IMR-90 (cell line): ENCODE measurements around the gene TDRD1. TPM values are rescaled to one million over a fixed set of nuclear protein-coding genes. Genes with fewer than 3 reads are reported as not detected.

Source experiments
- ATAC-seq: fragments of 200-7000 bp; cut with Tn5 transposase; 2 replicates; pipeline ENCODE4 v1.9.1; 2020; ENCODE audit warnings: low read depth, mild to moderate bottlenecking, moderate library complexity
- BruUV-seq: library from RNA; stranded (reverse); fragments of 400-500 nt; replicated peaks from 2 replicates; lab custom pipeline; 2021; lab: Mats Ljungman, UMichigan
- CTCF ChIA-PET: fragments of 300-600 bp; formaldehyde crosslinking; extraction: SDS; loops from one replicate; lab custom pipeline; 2021; ENCODE audit warnings: antibody characterized with exemption; lab: Yijun Ruan, JAX
- POLR2A ChIA-PET: fragments of 300-600 bp; sonication (Branson Sonifier 250); formaldehyde crosslinking; loops from one replicate; lab custom pipeline; 2022; ENCODE audit warnings: antibody characterized with exemption; ENCODE audit not compliant: unreplicated experiment; lab: Charles Lee
- DNase-seq: peaks from one replicate; pipeline ENCODE4 v3.0.0; 2013
- H2AFZ ChIP-seq: replicated peaks from 2 replicates; pipeline ENCODE3; 2013; ENCODE audit warnings: low read length, mild to moderate bottlenecking; ENCODE audit not compliant: poor library complexity
- H2AK5ac ChIP-seq: 2 replicates; pipeline ENCODE4 v1.6.1; 2013; ENCODE audit warnings: low read depth, low read length, inconsistent platforms
- H2AK9ac ChIP-seq: replicated peaks from 2 replicates; pipeline ENCODE3; 2013; ENCODE audit warnings: mild to moderate bottlenecking, low read depth, low read length, moderate library complexity; ENCODE audit not compliant: poor library complexity
- H2BK120ac ChIP-seq: 2 replicates; pipeline ENCODE4 v1.6.1; 2013; ENCODE audit warnings: low read depth, low read length, inconsistent platforms
- H2BK15ac ChIP-seq: 3 replicates; pipeline ENCODE4 v1.6.1; 2013; ENCODE audit warnings: low read depth, low read length, inconsistent platforms
- H2BK20ac ChIP-seq: 2 replicates; pipeline ENCODE4 v1.6.1; 2013; ENCODE audit warnings: low read depth, mild to moderate bottlenecking, inconsistent platforms, low read length, moderate library complexity
- H2BK5ac ChIP-seq: 2 replicates; pipeline ENCODE4 v1.6.1; 2013; ENCODE audit warnings: mild to moderate bottlenecking, low read depth, low read length, inconsistent platforms; ENCODE audit not compliant: poor library complexity, severe bottlenecking
- H3K14ac ChIP-seq: replicated peaks from 2 replicates; pipeline ENCODE4 v1.6.1; 2013; ENCODE audit warnings: low read depth, low read length, inconsistent platforms
- H3K18ac ChIP-seq: 2 replicates; pipeline ENCODE4 v1.6.1; 2013; ENCODE audit warnings: low read depth, low read length, control low read depth
- H3K23ac ChIP-seq: 2 replicates; pipeline ENCODE4 v1.6.1; 2013; ENCODE audit warnings: low read depth, low read length, inconsistent platforms
- H3K27ac ChIP-seq: 2 replicates; pipeline ENCODE4 v1.5.1; 2013; ENCODE audit warnings: mild to moderate bottlenecking, control low read depth, low read length; ENCODE audit not compliant: insufficient read depth
- H3K27me3 ChIP-seq: 2 replicates; pipeline ENCODE4 v1.6.1; 2013; ENCODE audit warnings: low read length; ENCODE audit not compliant: control insufficient read depth, insufficient read depth
- H3K36me3 ChIP-seq: 2 replicates; pipeline ENCODE4 v1.6.1; 2013; ENCODE audit warnings: low read length, mixed read lengths; ENCODE audit not compliant: control insufficient read depth, insufficient read depth
- H3K4ac ChIP-seq: 2 replicates; pipeline ENCODE4 v1.6.1; 2013; ENCODE audit warnings: low read depth, low read length, inconsistent platforms
- H3K4me1 ChIP-seq: 2 replicates; pipeline ENCODE4 v1.6.1; 2013; ENCODE audit warnings: low read length, mixed read lengths; ENCODE audit not compliant: control insufficient read depth, insufficient read depth
- H3K4me2 ChIP-seq: 2 replicates; pipeline ENCODE4 v1.6.1; 2013; ENCODE audit warnings: low read depth, mild to moderate bottlenecking, control low read depth, low read length, moderate library complexity
- H3K4me3 ChIP-seq: 2 replicates; pipeline ENCODE4 v1.5.1; 2013; ENCODE audit warnings: low read depth, mild to moderate bottlenecking, control low read depth, low read length, moderate library complexity; ENCODE audit not compliant: insufficient read depth
- H3K56ac ChIP-seq: 2 replicates; pipeline ENCODE4 v1.6.1; 2013; ENCODE audit warnings: low read length, inconsistent platforms; ENCODE audit not compliant: insufficient read depth; ENCODE audit errors: extremely low read depth
- H3K79me1 ChIP-seq, 2 experiments: 2 replicates each; pipeline ENCODE4 v1.6.1; 2013; ENCODE audit warnings: low read length in 2 of 2, inconsistent platforms in 1 of 2, low read depth in 1 of 2
- H3K9ac ChIP-seq: 2 replicates; pipeline ENCODE4 v1.6.1; 2013; ENCODE audit warnings: low read depth, low read length, control low read depth
- H3K9me1 ChIP-seq: 2 replicates; pipeline ENCODE4 v1.6.1; 2013; ENCODE audit warnings: low read length, inconsistent platforms; ENCODE audit not compliant: insufficient read depth
- H3K9me3 ChIP-seq: 2 replicates; pipeline ENCODE4 v1.6.1; 2013; ENCODE audit warnings: low read length; ENCODE audit not compliant: control insufficient read depth, insufficient read depth
- H4K20me1 ChIP-seq: 2 replicates; pipeline ENCODE4 v1.6.1; 2013; ENCODE audit warnings: low read length, inconsistent platforms; ENCODE audit not compliant: insufficient read depth
- H4K5ac ChIP-seq: 2 replicates; pipeline ENCODE4 v1.6.1; 2013; ENCODE audit warnings: mild to moderate bottlenecking, low read depth, low read length, control low read depth
- H4K8ac ChIP-seq, 2 experiments: 2 replicates each; pipeline ENCODE4 v1.6.1; 2013; ENCODE audit warnings: low read depth in 2 of 2, low read length in 2 of 2, control low read depth in 1 of 2, inconsistent platforms in 1 of 2
- H4K91ac ChIP-seq: 2 replicates; pipeline ENCODE4 v1.6.1; 2013; ENCODE audit warnings: low read depth, low read length, inconsistent platforms; ENCODE audit not compliant: insufficient read depth
- BHLHE40 ChIP-seq: fragments of 150-350 bp; IDR thresholded peaks from 2 replicates; pipeline ENCODE4 v1.6.1; 2016; ENCODE audit warnings: mild to moderate bottlenecking, low read depth, low read length
- CHD1 ChIP-seq: IDR thresholded peaks from 2 replicates; pipeline ENCODE4 v1.6.1; 2012; ENCODE audit warnings: low read depth, low read length, improper control_type of control experiment
- ELK1 ChIP-seq: fragments of 150-350 bp; IDR thresholded peaks from 2 replicates; pipeline ENCODE4 v1.6.1; 2016; ENCODE audit warnings: low read depth, mild to moderate bottlenecking, low read length, moderate library complexity, borderline replicate concordance
- FOS ChIP-seq: fragments of 150-350 bp; IDR thresholded peaks from 2 replicates; pipeline ENCODE4 v1.6.1; 2016; ENCODE audit warnings: low read depth, low read length
- MAFK ChIP-seq: IDR thresholded peaks from 2 replicates; pipeline ENCODE4 v1.6.1; 2012; ENCODE audit warnings: low read depth, low read length, improper control_type of control experiment
- MAZ ChIP-seq: IDR thresholded peaks from 2 replicates; pipeline ENCODE4 v1.6.1; 2012; ENCODE audit warnings: low read depth, mild to moderate bottlenecking, low read length, improper control_type of control experiment, moderate library complexity, borderline replicate concordance
- MXI1 ChIP-seq: IDR thresholded peaks from 2 replicates; pipeline ENCODE4 v1.6.1; 2012; ENCODE audit warnings: low read depth, mild to moderate bottlenecking, low read length, moderate library complexity, borderline replicate concordance
- NFE2L2 ChIP-seq: fragments of 150-350 bp; IDR thresholded peaks from 2 replicates; pipeline ENCODE4 v1.6.1; 2016; ENCODE audit warnings: low read depth, mild to moderate bottlenecking, low read length
- POLR2A ChIP-seq: IDR thresholded peaks from 2 replicates; pipeline ENCODE4 v1.6.1; 2012; ENCODE audit warnings: mild to moderate bottlenecking, low read depth, low read length
- RAD21 ChIP-seq: IDR thresholded peaks from 2 replicates; pipeline ENCODE4 v1.6.1; 2012; ENCODE audit warnings: low read length, improper control_type of control experiment
- RCOR1 ChIP-seq: IDR thresholded peaks from 2 replicates; pipeline ENCODE4 v1.6.1; 2012; ENCODE audit warnings: mild to moderate bottlenecking, low read length, improper control_type of control experiment; ENCODE audit not compliant: insufficient replicate concordance
- RFX5 ChIP-seq: IDR thresholded peaks from 2 replicates; pipeline ENCODE4 v1.8.0; 2012; ENCODE audit warnings: low read depth, mild to moderate bottlenecking, low read length, moderate library complexity
- SMC3 ChIP-seq: fragments of 150-350 bp; IDR thresholded peaks from 2 replicates; pipeline ENCODE4 v1.6.1; 2016; ENCODE audit warnings: low read depth, mild to moderate bottlenecking, antibody characterized with exemption, low read length, moderate library complexity
- WGBS, 2 experiments: methylation state at CpG; one replicate each; pipeline versions ENCODE4 v1.1.5 to v1.1.7; 2013; ENCODE audit warnings: missing lambda C conversion rate in 2 of 2; ENCODE audit not compliant: insufficient read length in 1 of 2; ENCODE audit errors: extremely low coverage in 2 of 2; 5-methylcytosine and 5-hydroxymethylcytosine counted together
- dilution Hi-C: fragments of 300-500 bp; cut with HindIII; formaldehyde crosslinking; loops from one replicate; pipeline ENCODE4 v1.14.3; 2018; ENCODE audit warnings: low sequenced_read_pairs; ENCODE audit not compliant: unreplicated experiment
- in situ Hi-C: fragments of 300-500 bp; cut with MboI; formaldehyde crosslinking; loops from 3 replicates; pipeline ENCODE4 v1.14.3; 2019; ENCODE audit warnings: low sequenced_read_pairs, inconsistent platforms, mixed read lengths
- intact Hi-C: fragments of 100-400 bp; cut with micrococcal nuclease; formaldehyde crosslinking; loops from 2 replicates; pipeline ENCODE4 v1.10.0; 2022
- polyA plus RNA-seq, 3 experiments: library from polyadenylated mRNA; depleted of rRNA; stranded (reverse); fragments of >200 nt; gene quantifications; 2 replicates each; pipeline ENCODE4 v1.2.3, GENCODE V29; 2012; ENCODE audit warnings: low replicate concordance in 1 of 3
- total RNA-seq: library from RNA; depleted of rRNA; stranded (reverse); fragments of >200 nt; gene quantifications from 2 replicates; pipeline ENCODE4 v1.2.3, GENCODE V29; 2012

The TDRD1 gene
- total and polyA plus RNA-seq, 2 of the 4 experiments (the other 2 are of a cell fraction): not detected

- Histone ChIP-seq H4K20me1 (no peaks in the 10 kb centered on the region), H3K79me1 (no peaks in the 10 kb centered on the region), H3K18ac (no peak overlapping the region), H3K36me3 (no peaks in the 10 kb centered on the region), H3K4me2 (no peak overlapping the region), H3K9ac (no peak overlapping the region), H4K5ac (no peak overlapping the region), H3K4me1 (no peaks in the 10 kb centered on the region), H2AK5ac (no peak overlapping the region), H4K91ac (no peak overlapping the region), H3K56ac (no peak overlapping the region), H2AFZ (no peak overlapping the region), H3K14ac (no peak overlapping the region), H2BK120ac (no peak overlapping the region), H3K23ac (no peak overlapping the region), H3K27me3 (peaks cover 17% of the 10 kb centered on the region), H2BK20ac (no peak overlapping the region), H2AK9ac (no peak overlapping the region), H3K9me3 (no peaks in the 10 kb centered on the region), H2BK5ac (no peak overlapping the region), H3K4me3 (no peak overlapping the region), H3K27ac (no peak overlapping the region), H4K8ac (no peak overlapping the region), H2BK15ac (no peak overlapping the region), H3K4ac (no peak overlapping the region), H3K9me1 (no peaks in the 10 kb centered on the region)
- dilution Hi-C loops (no loop called here), intact Hi-C loops (no loop called here), in situ Hi-C loops (no loop called here)
- no peak for ATAC-seq
- BruUV-seq: no TSS peak
- TF ChIP-seq POLR2A (no peak), MAFK (no peak), NFE2L2 (no peak), RFX5 (no peak), ELK1 (no peak), CHD1 (no peak), MXI1 (no peak), RAD21 (no peak), SMC3 (no peak), BHLHE40 (no peak), RCOR1 (no peak), MAZ (no peak), FOS (no peak)
- no peak for DNase-seq
- CTCF ChIA-PET: no interaction called here
- POLR2A ChIA-PET: no interaction called here
- no CpG with 5 or more reads among the region's 7 CpGs for WGBS, 2 experiments
Observed at GRCh38 chr10:114252883-114253282, 73.7 kb downstream of the TDRD1 start.
